Fibroblast of lung (primary cell): ENCODE measurements around the gene WHRN. TPM values are rescaled to one million over a fixed set of nuclear protein-coding genes. Genes with fewer than 3 reads are reported as not detected.

ENCODE experiments used
- DNase-seq, 2 donors: peaks; one replicate each; pipeline versions ENCODE4 v3.0.0 to v3.0.0-alpha.2; 2010; ENCODE audit warnings: low read depth in 2 of 2
- H2AFZ ChIP-seq: 2 replicates; pipeline ENCODE4 v1.5.1; 2012; ENCODE audit warnings: low read length, control low read depth, inconsistent platforms
- H3K27ac ChIP-seq: 2 replicates; pipeline ENCODE4 v1.5.1; 2011; ENCODE audit warnings: low read length, control low read depth; ENCODE audit not compliant: insufficient read depth
- H3K27me3 ChIP-seq: 2 replicates; pipeline ENCODE4 v1.5.1; 2011; ENCODE audit warnings: mild to moderate bottlenecking, low read length; ENCODE audit not compliant: control insufficient read depth, insufficient read depth
- H3K36me3 ChIP-seq: 2 replicates; pipeline ENCODE4 v1.5.1; 2011; ENCODE audit warnings: low read length; ENCODE audit not compliant: control insufficient read depth, insufficient read depth
- H3K4me1 ChIP-seq: 2 replicates; pipeline ENCODE4 v1.5.1; 2011; ENCODE audit warnings: low read length; ENCODE audit not compliant: control insufficient read depth, insufficient read depth; ENCODE audit errors: extremely low read depth
- H3K4me2 ChIP-seq: 2 replicates; pipeline ENCODE4 v1.5.1; 2011; ENCODE audit warnings: low read length, control low read depth; ENCODE audit not compliant: insufficient read depth; ENCODE audit errors: extremely low read depth
- H3K4me3 ChIP-seq, 4 experiments: fragments of 200-600 bp in 1 of 4; sonication (generic) in 1 of 4; replicated peaks in 1 of 4; 2 replicates each; pipeline ENCODE4 v1.5.1; 2011 to 2016; ENCODE audit warnings: low read length in 4 of 4, low read depth in 3 of 4, mild to moderate bottlenecking in 3 of 4, control low read depth in 2 of 4, inconsistent platforms in 1 of 4, mixed read lengths in 1 of 4; ENCODE audit not compliant: insufficient read depth in 1 of 4; ENCODE audit errors: control extremely low read depth in 1 of 4
- H3K79me2 ChIP-seq: 2 replicates; pipeline ENCODE4 v1.5.1; 2012; ENCODE audit warnings: mild to moderate bottlenecking, low read length, inconsistent platforms; ENCODE audit not compliant: control insufficient read depth, insufficient read depth
- H3K9ac ChIP-seq: 2 replicates; pipeline ENCODE4 v1.5.1; 2011; ENCODE audit warnings: mild to moderate bottlenecking, low read length, control low read depth; ENCODE audit not compliant: insufficient read depth
- H3K9me3 ChIP-seq: 2 replicates; pipeline ENCODE4 v1.5.1; 2012; ENCODE audit warnings: low read depth, low read length; ENCODE audit not compliant: control insufficient read depth, insufficient read depth
- H4K20me1 ChIP-seq: 2 replicates; pipeline ENCODE4 v1.5.1; 2011; ENCODE audit warnings: low read length; ENCODE audit not compliant: control insufficient read depth, insufficient read depth; ENCODE audit errors: extremely low read depth
- EZH2 ChIP-seq: IDR thresholded peaks from 2 replicates; pipeline ENCODE4 v1.5.1; 2012; ENCODE audit warnings: low read length, control low read depth, mild to moderate bottlenecking; ENCODE audit errors: missing control alignments
- polyA plus RNA-seq, 2 donors: library from polyadenylated mRNA; depleted of rRNA in 1 of 2; stranded (reverse) in 1 of 2; unstranded in 1 of 2; fragments of >200 nt; gene quantifications; 2 replicates each; pipeline ENCODE4 v1.2.1, GENCODE V29; 2011 to 2012; ENCODE audit warnings: missing spikeins in 1 of 2
- total RNA-seq: library from RNA; depleted of rRNA; stranded (reverse); fragments of >200 nt; gene quantifications from 2 replicates; pipeline ENCODE4 v1.2.1, GENCODE V29; 2014
- TF ChIP-seq, protein P1 (sequence below), 2 donors: IDR thresholded peaks in 1 of 2; conservative IDR thresholded peaks in 1 of 2; 1 replicate in 1 of 2; 2 replicates in 1 of 2; pipeline ENCODE4 v1.5.1; 2011 to 2012; ENCODE audit warnings: low read length in 2 of 2, control low read depth in 1 of 2, inconsistent platforms in 1 of 2, low read depth in 1 of 2, mild to moderate bottlenecking in 1 of 2

WHRN gene
- total and polyA plus RNA-seq, 2 donors (not counting 1 experiment from before 2014, with no cell fraction given), result 0.16 to 1.8 TPM

DNA sequence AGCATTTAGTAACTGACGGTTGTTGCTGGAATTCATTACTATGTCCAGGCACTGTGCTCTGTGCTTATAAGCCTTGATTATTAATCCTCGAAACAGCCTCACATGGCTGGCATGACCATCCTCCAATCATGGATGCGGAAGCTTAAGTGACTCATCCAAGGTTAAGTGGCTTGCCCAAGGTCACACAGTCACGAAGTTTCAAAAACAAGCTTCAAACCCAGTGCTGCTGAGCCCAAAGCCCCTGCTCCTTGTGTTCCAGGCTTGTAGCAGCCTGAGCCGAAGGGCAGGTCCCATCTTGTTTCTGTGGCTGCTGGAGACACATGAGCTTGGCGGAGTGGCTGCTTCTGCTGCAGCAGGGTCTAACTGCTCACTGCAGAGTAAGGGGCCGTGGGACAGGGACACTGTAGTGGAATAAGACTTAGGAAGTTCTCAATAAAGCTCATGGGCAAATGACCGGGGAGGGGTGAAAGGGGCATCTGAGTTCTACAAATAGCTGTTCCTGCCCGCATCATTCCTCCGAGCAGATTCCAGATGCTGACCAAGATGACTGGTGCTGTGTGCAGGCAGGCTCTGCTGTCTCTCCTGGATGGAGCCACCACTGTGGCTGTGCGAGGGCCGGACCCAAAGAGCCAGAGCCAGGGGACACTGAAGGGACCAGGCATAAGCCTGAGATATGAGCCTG, 32.4 kb downstream of the WHRN start:
- no peak for TF ChIP-seq EZH2
- TF ChIP-seq, protein P1, sequence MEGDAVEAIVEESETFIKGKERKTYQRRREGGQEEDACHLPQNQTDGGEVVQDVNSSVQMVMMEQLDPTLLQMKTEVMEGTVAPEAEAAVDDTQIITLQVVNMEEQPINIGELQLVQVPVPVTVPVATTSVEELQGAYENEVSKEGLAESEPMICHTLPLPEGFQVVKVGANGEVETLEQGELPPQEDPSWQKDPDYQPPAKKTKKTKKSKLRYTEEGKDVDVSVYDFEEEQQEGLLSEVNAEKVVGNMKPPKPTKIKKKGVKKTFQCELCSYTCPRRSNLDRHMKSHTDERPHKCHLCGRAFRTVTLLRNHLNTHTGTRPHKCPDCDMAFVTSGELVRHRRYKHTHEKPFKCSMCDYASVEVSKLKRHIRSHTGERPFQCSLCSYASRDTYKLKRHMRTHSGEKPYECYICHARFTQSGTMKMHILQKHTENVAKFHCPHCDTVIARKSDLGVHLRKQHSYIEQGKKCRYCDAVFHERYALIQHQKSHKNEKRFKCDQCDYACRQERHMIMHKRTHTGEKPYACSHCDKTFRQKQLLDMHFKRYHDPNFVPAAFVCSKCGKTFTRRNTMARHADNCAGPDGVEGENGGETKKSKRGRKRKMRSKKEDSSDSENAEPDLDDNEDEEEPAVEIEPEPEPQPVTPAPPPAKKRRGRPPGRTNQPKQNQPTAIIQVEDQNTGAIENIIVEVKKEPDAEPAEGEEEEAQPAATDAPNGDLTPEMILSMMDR (conservative IDR thresholded peaks at IDR 0.05 in 1 of 2, IDR thresholded peaks at IDR 0.05 in 1 of 2; ENCODE audit: low read depth in 1 of 2, low read length in 2 of 2), result no peak
- peak; percentile 10 to 36 for DNase-seq
- Histone ChIP-seq H3K4me3 (no peak overlapping the region), H3K27ac (no peak overlapping the region), H2AFZ (no peak overlapping the region), H3K4me1 (no peaks in the 10 kb centered on the region), H3K9ac (no peak overlapping the region), H3K27me3 (peaks cover 3% of the 10 kb centered on the region), H3K4me2 (no peak overlapping the region), H4K20me1 (no peaks in the 10 kb centered on the region), H3K79me2 (no peaks in the 10 kb centered on the region), H3K36me3 (no peaks in the 10 kb centered on the region), H3K9me3 (no peaks in the 10 kb centered on the region)

- Histone ChIP-seq H2AFZ (no peak overlapping the region), H3K9me3 (no peaks in the 10 kb centered on the region), H3K4me1 (no peaks in the 10 kb centered on the region), H3K36me3 (no peaks in the 10 kb centered on the region), H3K9ac (no peak overlapping the region), H4K20me1 (no peaks in the 10 kb centered on the region), H3K27me3 (peaks cover 3% of the 10 kb centered on the region), H3K79me2 (no peaks in the 10 kb centered on the region), H3K4me3 (no peak overlapping the region), H3K4me2 (no peak overlapping the region), H3K27ac (no peak overlapping the region)
- TF ChIP-seq EZH2, result no peak
- TF ChIP-seq, protein P1 (conservative IDR thresholded peaks at IDR 0.05 in 1 of 2, IDR thresholded peaks at IDR 0.05 in 1 of 2; ENCODE audit: low read depth in 1 of 2, low read length in 2 of 2), result no peak
- no peak for DNase-seq
Measured at GRCh38 chr9:114471157-114471556, 34.1 kb downstream of the WHRN start.

DNA sequence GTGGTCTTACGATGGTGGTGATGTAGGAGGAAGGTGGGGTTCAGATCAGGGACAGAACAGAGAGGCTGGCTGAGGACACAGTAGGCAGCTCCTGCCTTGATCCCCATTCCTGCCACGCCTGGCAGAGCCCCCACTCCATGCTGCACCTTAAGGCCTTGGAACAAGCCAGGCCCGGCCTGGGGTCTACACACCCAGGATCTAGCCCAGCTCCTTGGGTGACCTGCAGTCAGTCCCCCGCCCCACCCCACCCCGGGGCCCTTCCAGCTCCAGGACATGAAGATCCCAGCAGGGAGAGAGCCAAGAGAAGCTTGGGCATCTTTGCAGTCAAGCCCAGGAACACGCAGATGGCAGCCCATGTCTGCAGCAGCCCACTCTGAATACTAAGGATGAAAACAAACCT, 34.7 kb downstream of the WHRN start:
- H3K9me3 ChIP-seq, result no peaks in the 10 kb centered on the region
- H4K20me1 ChIP-seq, result no peaks in the 10 kb centered on the region
- H3K36me3 ChIP-seq, result no peaks in the 10 kb centered on the region
- no peak overlapping the region for H2AFZ ChIP-seq
- TF ChIP-seq, protein P1 (conservative IDR thresholded peaks at IDR 0.05 in 1 of 2, IDR thresholded peaks at IDR 0.05 in 1 of 2; ENCODE audit: low read depth in 1 of 2, low read length in 2 of 2), result no peak
- TF ChIP-seq EZH2, result no peak
- H3K79me2 ChIP-seq, result no peaks in the 10 kb centered on the region
- H3K27me3 ChIP-seq, result peaks cover 3% of the 10 kb centered on the region
- no peak overlapping the region for H3K27ac ChIP-seq
- DNase-seq, result no peak
- no peaks in the 10 kb centered on the region for H3K4me1 ChIP-seq
- no peak overlapping the region for H3K9ac ChIP-seq
- no peak overlapping the region for H3K4me2 ChIP-seq
- no peak overlapping the region for H3K4me3 ChIP-seq
